SK-N-SH (cell line): Measurements from ENCODE around the gene CTSL. TPM values are rescaled to one million over a fixed set of nuclear protein-coding genes. Genes with fewer than 3 reads are reported as not detected.

ENCODE experiments used
- CTCF ChIA-PET: fragments of 300-600, 350-600 bp; formaldehyde crosslinking; extraction: SDS; loops from one replicate; lab custom pipeline; 2021; lab: Yijun Ruan, JAX
- POLR2A ChIA-PET: fragments of 350-600 bp; sonication (Branson Sonifier 250); formaldehyde crosslinking; extraction: SDS; loops from one replicate; lab custom pipeline; 2020; ENCODE audit warnings: antibody characterized with exemption, inconsistent platforms; lab: Yijun Ruan, JAX
- DNase-seq: peaks from one replicate; pipeline ENCODE4 v3.0.0; 2012
- H2AFZ ChIP-seq: fragments of 200-600 bp; sonication (generic); 2 replicates; pipeline ENCODE4 v1.8.1; 2016; ENCODE audit warnings: antibody characterized with exemption, mild to moderate bottlenecking, low read depth
- H3F3A ChIP-seq: fragments of 200-600 bp; sonication (generic); replicated peaks from 2 replicates; pipeline ENCODE3; 2016; ENCODE audit warnings: antibody characterized with exemption, mild to moderate bottlenecking; ENCODE audit not compliant: insufficient read depth
- H3K27ac ChIP-seq, 2 experiments: fragments of 200-500 bp in 1 of 2; fragments of 200-600 bp in 1 of 2; sonication (Bioruptor generic) in 1 of 2; sonication (generic), shearing (Covaris generic) in 1 of 2; 2 replicates each; pipeline versions ENCODE4 v1.5.1 to v1.6.1; 2014 to 2016; ENCODE audit warnings: low read depth in 2 of 2, inconsistent platforms in 1 of 2, low read length in 1 of 2, mild to moderate bottlenecking in 1 of 2, mixed read lengths in 1 of 2
- H3K27me3 ChIP-seq: fragments of 200-600 bp; sonication (generic), shearing (Covaris generic); 2 replicates; pipeline ENCODE4 v1.6.1; 2016; ENCODE audit warnings: mixed run types; ENCODE audit not compliant: insufficient read depth
- H3K36me3 ChIP-seq, 2 experiments: fragments of 200-500 bp in 1 of 2; fragments of 200-600 bp in 1 of 2; sonication (Bioruptor generic) in 1 of 2; sonication (generic) in 1 of 2; replicated peaks in 1 of 2; 2 replicates each; pipeline versions ENCODE3 to v1.5.1; 2014 to 2016; ENCODE audit warnings: low read length in 1 of 2, mild to moderate bottlenecking in 1 of 2; ENCODE audit not compliant: insufficient read depth in 2 of 2, control insufficient read depth in 1 of 2
- H3K4me1 ChIP-seq, 2 experiments: fragments of 200-500 bp in 1 of 2; fragments of 200-600 bp in 1 of 2; sonication (Bioruptor generic) in 1 of 2; sonication (generic), shearing (Covaris generic) in 1 of 2; 2 replicates each; pipeline versions ENCODE4 v1.5.1 to v1.6.1; 2014 to 2016; ENCODE audit warnings: low read depth in 1 of 2, low read length in 1 of 2, mixed run types in 1 of 2; ENCODE audit not compliant: insufficient read depth in 2 of 2, control insufficient read depth in 1 of 2
- H3K4me2 ChIP-seq: fragments of 200-600 bp; sonication (generic), shearing (Covaris generic); 2 replicates; pipeline ENCODE4 v1.6.1; 2017; ENCODE audit warnings: mixed run types
- H3K4me3 ChIP-seq, 2 experiments: fragments of 200-500 bp in 1 of 2; fragments of 200-600 bp in 1 of 2; sonication (Bioruptor generic) in 1 of 2; sonication (generic), shearing (Covaris generic) in 1 of 2; 2 replicates each; pipeline versions ENCODE4 v1.5.1 to v1.8.1; 2014 to 2016; ENCODE audit warnings: low read depth in 2 of 2, inconsistent platforms in 1 of 2, low read length in 1 of 2, mild to moderate bottlenecking in 1 of 2, mixed read lengths in 1 of 2, moderate library complexity in 1 of 2
- H3K79me2 ChIP-seq: fragments of 200-600 bp; sonication (generic); 2 replicates; pipeline ENCODE4 v1.8.1; 2017; ENCODE audit warnings: mild to moderate bottlenecking; ENCODE audit not compliant: insufficient read depth
- H3K9ac ChIP-seq: fragments of 200-600 bp; sonication (generic); 2 replicates; pipeline ENCODE4 v1.6.1; 2017; ENCODE audit warnings: mixed run types
- H3K9me2 ChIP-seq: fragments of 200-600 bp; sonication (generic); 2 replicates; pipeline ENCODE4 v1.6.1; 2017; ENCODE audit warnings: mixed run types
- H3K9me3 ChIP-seq: fragments of 200-600 bp; sonication (generic); 2 replicates; pipeline ENCODE4 v1.6.1; 2017; ENCODE audit warnings: mixed run types, mild to moderate bottlenecking, moderate library complexity
- H4K20me1 ChIP-seq: fragments of 200-600 bp; sonication (generic); 2 replicates; pipeline ENCODE4 v1.6.1; 2017; ENCODE audit warnings: mild to moderate bottlenecking, mixed run types; ENCODE audit not compliant: insufficient read depth
- MEF2A ChIP-seq: IDR thresholded peaks from 2 replicates; pipeline ENCODE4 v1.4.0; 2012; ENCODE audit warnings: low read depth, borderline replicate concordance
- POLR2AphosphoS5 ChIP-seq: IDR thresholded peaks from 2 replicates; pipeline ENCODE4 v1.6.1; 2012; ENCODE audit warnings: low read depth, low read length
- RAD21 ChIP-seq: IDR thresholded peaks from 2 replicates; pipeline ENCODE4 v1.6.1; 2012; ENCODE audit warnings: mild to moderate bottlenecking, low read length
- RXRA ChIP-seq: IDR thresholded peaks from 2 replicates; pipeline ENCODE4 v1.4.0; 2012; ENCODE audit warnings: low read depth, mild to moderate bottlenecking, borderline replicate concordance
- SMC3 ChIP-seq: IDR thresholded peaks from 2 replicates; pipeline ENCODE4 v1.6.1; 2012; ENCODE audit warnings: low read depth, low read length, improper control_type of control experiment
- TAF1 ChIP-seq: IDR thresholded peaks from 2 replicates; pipeline ENCODE4 v1.6.1; 2012; ENCODE audit warnings: low read depth, mild to moderate bottlenecking, low read length, moderate library complexity, borderline replicate concordance
- WGBS: methylation state at CpG from one replicate; pipeline ENCODE4 v1.1.6; 2017; ENCODE audit warnings: low lambda C conversion rate; 5-methylcytosine and 5-hydroxymethylcytosine counted together
- polyA plus RNA-seq, 3 experiments: library from polyadenylated mRNA; depleted of rRNA; stranded (reverse); fragments of >200 nt; gene quantifications; 2 replicates each; pipeline ENCODE4 v1.2.3, GENCODE V29; 2012
- TF ChIP-seq, protein P1 (sequence below): fragments of 200-600 bp; sonication (generic); IDR thresholded peaks from 2 replicates; pipeline ENCODE4 v1.6.1; 2017; ENCODE audit warnings: antibody characterized with exemption, mild to moderate bottlenecking, moderate library complexity
- TF ChIP-seq, protein P2 (sequence below): IDR thresholded peaks from 2 replicates; pipeline ENCODE4; 2012

Gene CTSL
- polyA plus RNA-seq, 1 of the 3 experiments (the other 2 are of a cell fraction) = 98.3 TPM

- TF ChIP-seq SMC3 (peak; percentile 74), TAF1 (no peak), RAD21 (peak; percentile 84), RXRA (no peak), MEF2A (no peak), POLR2AphosphoS5 (no peak)
- TF ChIP-seq, protein P1, sequence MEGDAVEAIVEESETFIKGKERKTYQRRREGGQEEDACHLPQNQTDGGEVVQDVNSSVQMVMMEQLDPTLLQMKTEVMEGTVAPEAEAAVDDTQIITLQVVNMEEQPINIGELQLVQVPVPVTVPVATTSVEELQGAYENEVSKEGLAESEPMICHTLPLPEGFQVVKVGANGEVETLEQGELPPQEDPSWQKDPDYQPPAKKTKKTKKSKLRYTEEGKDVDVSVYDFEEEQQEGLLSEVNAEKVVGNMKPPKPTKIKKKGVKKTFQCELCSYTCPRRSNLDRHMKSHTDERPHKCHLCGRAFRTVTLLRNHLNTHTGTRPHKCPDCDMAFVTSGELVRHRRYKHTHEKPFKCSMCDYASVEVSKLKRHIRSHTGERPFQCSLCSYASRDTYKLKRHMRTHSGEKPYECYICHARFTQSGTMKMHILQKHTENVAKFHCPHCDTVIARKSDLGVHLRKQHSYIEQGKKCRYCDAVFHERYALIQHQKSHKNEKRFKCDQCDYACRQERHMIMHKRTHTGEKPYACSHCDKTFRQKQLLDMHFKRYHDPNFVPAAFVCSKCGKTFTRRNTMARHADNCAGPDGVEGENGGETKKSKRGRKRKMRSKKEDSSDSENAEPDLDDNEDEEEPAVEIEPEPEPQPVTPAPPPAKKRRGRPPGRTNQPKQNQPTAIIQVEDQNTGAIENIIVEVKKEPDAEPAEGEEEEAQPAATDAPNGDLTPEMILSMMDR = peak; percentile 83
Measured at GRCh38 chr9:87678650-87679355, 47.1 kb upstream of the CTSL start.

GRCh38 chr9:87681271-87682061, 44.5 kb upstream of the CTSL start:
- Histone ChIP-seq H2AFZ (no peak overlapping the region), H3K9me3 (no peaks in the 10 kb centered on the region), H3F3A (no peaks in the 10 kb centered on the region), H3K36me3 (no peaks in the 10 kb centered on the region), H3K4me1 (no peaks in the 10 kb centered on the region; a peak in 1 of 4 replicates), H3K9me2 (no peaks in the 10 kb centered on the region), H3K4me2 (no peak overlapping the region), H4K20me1 (no peaks in the 10 kb centered on the region), H3K9ac (no peak overlapping the region), H3K79me2 (no peaks in the 10 kb centered on the region), H3K27me3 (no peaks in the 10 kb centered on the region), H3K27ac (no peak overlapping the region), H3K4me3 (no peak overlapping the region)
- TF ChIP-seq, protein P2, sequence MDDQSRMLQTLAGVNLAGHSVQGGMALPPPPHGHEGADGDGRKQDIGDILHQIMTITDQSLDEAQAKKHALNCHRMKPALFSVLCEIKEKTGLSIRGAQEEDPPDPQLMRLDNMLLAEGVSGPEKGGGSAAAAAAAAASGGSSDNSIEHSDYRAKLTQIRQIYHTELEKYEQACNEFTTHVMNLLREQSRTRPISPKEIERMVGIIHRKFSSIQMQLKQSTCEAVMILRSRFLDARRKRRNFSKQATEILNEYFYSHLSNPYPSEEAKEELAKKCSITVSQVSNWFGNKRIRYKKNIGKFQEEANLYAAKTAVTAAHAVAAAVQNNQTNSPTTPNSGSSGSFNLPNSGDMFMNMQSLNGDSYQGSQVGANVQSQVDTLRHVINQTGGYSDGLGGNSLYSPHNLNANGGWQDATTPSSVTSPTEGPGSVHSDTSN = no peak
- WGBS = 83% methylated on average over 11 of the region's 11 CpGs
- ChIA-PET POLR2A (no interaction called here), CTCF (interaction anchor here (1.4 to 5.0 kb wide), 2 partner anchors 130 to 132 kb away, joined by 3 to 29 read pairs; no protein-coding TSS in a partner anchor)
- no peak for DNase-seq

More at GRCh38 chr9:87678650-87679355, 47.1 kb upstream of the CTSL start:
- Histone ChIP-seq H2AFZ (no peak overlapping the region), H3K9me2 (no peaks in the 10 kb centered on the region), H3K9ac (no peak overlapping the region), H3K27me3 (no peaks in the 10 kb centered on the region), H3K79me2 (no peaks in the 10 kb centered on the region), H3F3A (no peaks in the 10 kb centered on the region), H3K4me2 (no peak overlapping the region), H3K4me3 (peak overlapping the region in 1 of 2 experiments; percentile 24; a peak in 1 of 4 replicates), H3K27ac (no peak overlapping the region), H4K20me1 (no peaks in the 10 kb centered on the region), H3K36me3 (no peaks in the 10 kb centered on the region), H3K4me1 (no peaks in the 10 kb centered on the region; a peak in 1 of 4 replicates), H3K9me3 (no peaks in the 10 kb centered on the region)
- DNase-seq = peak; percentile 84
- ChIA-PET POLR2A (no interaction called here), CTCF (interaction anchor here (0.8 to 5.0 kb wide), 13 partner anchors 11 to 361 kb away, joined by 3 to 29 read pairs (median 3); partner anchors contain the start of gene CTSL)
- 45% methylated on average over 9 of the region's 9 CpGs for WGBS
